GM04504 (cell line): ENCODE data around the gene KCTD8.

Experiments
- DNase-seq: peaks from one replicate; pipeline ENCODE4 v3.0.0-alpha.2; 2012; ENCODE audit warnings: low read depth

The KCTD8 gene

GRCh38 chr4:44448521-44449461, at the start of gene KCTD8:
KCTD8 (minus strand) TSS chr4:44448809.
- DNase-seq: peak; percentile 7

DNA sequence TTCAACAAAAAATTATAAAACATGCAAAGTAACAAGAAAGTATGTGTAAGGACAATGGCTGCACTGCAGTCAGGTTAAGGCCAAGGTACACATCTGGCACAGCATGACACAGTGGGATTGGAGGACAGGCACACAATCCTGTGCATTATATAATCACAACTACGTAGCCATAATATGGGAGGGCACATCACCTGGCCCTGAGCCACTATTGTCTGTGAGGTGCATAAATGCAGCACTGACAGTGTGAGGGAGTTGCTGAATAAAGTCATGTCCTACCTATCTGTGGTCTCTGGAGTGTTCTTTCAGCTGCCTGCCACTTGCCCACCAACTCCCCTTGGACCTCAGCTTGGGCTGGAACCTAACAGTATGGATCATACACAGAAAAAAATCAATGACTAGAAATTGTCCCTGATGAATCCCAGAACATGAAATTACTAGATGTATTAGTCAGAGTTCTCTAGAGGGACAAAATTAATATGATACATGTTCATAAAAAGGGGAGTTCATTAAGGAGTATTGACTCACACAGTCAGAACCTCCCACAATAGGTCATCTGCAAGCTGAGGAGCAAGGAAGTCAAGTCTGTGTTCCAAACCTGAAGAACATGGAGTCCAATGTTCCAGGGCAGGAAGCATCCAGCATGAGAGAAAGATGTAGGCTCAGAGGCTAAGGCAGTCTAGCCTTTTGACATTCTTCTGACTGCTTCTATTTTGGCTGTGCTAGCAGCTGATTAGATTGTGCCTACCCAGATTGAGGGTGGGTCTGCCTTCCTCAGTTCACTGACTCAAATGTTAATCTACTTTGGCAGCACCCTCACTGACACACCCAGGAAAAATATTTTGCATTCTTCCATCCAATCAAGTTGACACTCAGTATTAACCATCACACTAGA, 46.4 kb upstream of the KCTD8 start:
- no peak for DNase-seq

GRCh38 chr4:44493924-44494323, 45.3 kb upstream of the KCTD8 start:
- DNase-seq: no peak

DNA sequence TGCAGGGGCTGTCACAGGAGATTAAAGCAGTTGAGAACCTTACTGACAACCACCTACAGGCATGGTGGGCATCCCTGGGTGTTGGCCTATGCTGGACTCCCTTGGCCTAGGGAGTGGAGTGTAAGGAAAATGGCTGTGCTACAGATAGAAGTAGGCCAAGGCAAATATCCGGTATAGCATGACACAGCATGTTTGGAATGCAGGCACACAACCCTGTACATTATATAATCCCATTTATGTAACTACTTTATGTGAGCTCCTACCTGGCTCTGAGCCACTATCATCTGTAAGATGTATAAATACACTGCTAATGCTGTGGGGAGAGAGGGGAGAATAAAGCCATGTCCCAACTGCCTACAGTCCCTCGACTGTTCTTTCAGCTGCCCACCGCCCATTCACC, 38.7 kb upstream of the KCTD8 start:
- DNase-seq: no peak

- no peak for DNase-seq
Measured at GRCh38 chr4:44479731-44480130, 31.1 kb upstream of the KCTD8 start.

- DNase-seq: no peak
Measured at GRCh38 chr4:44462259-44462658, 13.7 kb upstream of the KCTD8 start.

DNA sequence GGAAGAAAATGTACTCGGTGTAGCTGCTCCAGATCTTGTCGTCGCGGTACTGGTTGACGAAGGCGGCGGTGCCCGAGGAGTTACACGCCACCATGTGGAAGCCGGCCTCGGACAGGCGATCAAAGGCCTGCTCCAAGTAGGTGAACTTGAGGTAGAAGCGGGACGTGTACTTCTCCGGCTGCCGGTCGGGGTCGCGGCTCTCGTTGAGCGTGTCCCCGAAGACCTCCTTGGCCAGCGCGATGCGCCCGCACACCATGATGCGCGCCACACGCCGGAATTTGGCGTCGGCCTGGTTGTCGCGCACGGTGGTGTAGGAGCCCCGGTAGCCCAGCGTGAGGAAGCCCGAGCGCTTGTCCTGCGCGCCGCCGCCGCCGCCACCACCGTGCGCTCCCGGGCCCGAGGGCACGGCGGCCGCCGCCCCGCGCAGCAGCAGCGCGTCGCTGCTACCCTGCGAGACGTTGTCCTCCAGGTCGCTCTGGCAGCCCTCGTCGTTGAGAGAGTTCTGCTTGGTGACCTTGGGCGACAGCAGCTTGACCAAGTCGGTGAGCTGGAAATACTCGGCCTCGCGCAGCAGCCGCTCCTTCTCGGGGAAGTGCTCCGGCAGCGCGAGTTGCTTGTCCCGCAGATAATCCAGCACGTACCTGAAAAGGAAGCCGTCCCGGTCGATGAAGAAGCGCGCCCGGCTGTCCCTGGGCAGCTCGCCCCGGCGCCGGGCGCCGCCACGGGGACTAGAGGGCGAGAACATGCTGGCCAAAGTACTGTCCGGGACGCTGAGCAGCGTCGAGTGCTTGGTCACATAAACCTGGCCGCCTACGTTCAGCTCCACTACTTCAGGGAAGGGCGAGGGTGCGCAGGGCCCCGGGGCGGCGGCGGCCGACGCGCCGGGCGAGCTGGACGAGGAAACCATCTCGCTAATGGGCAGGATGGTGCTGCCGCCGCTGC, 775 bp downstream of the KCTD8 start:
- DNase-seq: no peak

DNA sequence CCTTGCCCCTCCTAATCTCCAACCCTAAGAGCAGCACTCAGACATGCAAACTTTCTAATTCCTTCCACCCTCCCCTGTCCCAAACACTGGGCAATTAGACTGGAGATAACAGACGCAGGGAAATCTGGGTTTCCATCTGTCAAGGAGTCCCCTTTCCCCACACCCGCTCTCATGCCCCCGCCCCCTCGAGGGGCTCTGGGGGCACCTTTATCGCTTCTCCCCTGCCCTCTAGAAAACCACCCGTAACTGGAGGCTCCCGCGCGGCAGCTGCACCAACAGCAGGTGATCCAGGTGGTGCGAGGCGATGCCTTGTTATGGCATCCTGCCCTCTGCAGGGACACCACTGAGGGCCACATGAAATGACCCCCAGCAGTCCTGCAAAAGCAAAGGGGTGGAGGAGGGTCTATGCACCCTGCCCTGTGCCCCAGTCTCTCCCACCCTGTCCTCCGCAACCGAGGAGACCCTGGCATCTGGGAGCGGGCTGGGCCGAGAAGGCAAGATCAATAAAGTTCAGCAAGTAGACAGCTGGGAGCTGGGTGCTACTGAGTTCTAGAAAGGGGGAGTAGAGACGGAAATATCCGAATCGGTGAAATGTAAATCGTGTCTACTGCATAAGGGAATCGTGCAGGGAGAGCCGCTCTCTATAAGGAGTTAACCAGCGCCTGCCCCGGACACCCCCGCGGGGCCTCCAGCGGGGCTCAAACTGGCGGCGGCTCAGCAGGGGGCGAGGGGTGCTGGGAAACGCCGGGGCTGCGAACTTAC, 1.6 kb downstream of the KCTD8 start:
- no peak for DNase-seq

DNA sequence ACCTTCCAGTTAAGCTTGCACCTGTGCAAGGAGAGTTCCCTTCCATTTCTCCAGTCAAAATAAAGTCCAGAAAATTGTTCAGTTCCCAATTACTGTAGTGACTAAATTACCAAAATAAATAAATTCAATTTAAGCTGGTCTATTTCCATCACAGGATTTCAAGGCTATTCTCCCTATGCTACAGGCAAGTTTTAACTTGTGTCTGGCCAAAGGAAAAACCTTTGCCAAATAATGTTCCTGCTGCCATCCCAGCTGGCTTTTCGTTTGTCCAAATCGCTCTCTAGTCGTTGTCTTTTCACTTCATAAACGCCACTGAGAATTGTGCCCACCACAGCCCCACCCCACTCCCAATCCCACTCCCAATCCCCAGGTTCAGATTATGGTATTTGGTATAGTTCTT, 2.4 kb downstream of the KCTD8 start:
- DNase-seq: no peak

DNA sequence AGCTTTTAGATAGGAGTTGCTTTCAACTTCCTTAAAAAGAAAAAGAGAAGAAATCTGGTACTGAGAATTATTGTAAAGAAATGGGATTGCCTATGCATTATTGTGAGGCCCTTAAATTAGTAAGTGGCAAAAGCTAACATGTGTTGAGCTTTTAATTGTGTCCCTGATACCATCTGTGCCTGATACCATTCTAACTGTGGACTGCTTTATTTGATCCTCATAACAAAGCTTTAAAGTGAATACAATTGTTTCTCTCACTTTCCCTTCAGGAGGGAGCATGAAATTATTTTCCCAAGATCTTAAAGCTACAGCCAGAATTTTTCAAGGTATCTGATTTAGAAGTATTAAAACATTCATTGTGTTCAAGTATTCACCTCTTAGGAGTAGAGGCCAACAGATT, 9.9 kb downstream of the KCTD8 start:
- no peak for DNase-seq

DNA sequence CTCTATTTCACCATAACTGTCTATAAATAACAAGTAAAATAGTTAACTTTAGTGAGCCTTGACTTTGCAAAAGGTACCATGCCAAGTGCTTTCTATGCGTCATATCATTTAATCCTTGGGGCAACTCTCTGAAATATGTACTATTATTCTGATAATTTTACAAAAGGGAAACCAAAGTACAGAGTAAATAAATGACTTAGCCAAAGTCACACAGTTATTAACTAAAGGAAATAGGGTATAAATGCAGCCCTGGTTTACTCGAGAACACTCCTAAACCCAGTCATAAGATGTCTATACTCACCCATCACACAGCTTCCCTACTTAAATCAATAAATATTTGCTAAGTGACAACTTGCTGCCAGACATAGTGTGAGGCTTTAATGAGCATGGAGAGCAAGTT, 14.4 kb downstream of the KCTD8 start:
- no peak for DNase-seq

DNA sequence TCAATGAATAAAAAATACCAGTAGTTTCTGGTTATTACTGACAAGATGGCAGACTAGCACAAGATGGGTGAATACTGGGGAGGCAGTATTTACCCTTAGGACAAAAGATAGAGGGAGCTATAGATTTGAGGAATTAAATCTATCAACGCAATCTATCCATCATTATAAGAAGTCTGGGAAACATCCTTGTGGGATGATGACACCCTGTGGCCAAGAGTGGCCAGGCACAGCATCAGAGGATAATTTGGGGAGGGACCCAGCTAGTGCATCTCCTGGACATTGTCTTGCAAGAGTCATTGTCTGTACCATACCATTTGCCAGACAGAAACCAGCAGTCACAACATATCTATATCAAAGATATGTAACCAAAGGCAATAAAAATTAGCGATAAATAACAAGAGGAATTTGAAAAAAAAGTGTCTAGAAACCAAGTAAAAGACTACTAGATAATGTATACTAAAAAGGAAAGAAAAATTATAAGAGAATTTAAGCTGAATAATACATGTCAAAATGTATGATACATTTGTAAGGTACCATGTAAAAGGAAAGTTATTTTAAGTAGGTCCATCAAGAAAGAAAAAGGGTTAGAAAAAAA, 22.9 kb downstream of the KCTD8 start:
- DNase-seq: no peak

DNA sequence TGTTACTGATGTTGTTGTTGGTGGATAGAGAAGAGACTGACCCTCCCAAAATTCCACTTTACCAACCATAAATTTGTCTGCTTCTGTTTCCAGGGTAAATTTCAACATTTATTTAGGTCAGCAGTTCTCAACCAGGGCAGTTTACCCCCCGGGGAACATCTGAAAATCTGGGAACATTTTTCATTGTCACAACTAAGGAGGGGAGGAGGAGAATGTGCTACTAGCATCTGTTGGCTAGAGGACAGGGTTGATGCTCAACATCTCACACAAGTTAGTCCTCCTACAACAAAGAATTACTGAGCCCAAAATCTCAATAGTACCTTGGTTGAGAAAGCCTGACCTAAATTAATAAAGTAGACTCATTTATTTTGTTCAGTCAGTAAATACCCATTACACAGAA, 25.7 kb downstream of the KCTD8 start:
- no peak for DNase-seq

DNA sequence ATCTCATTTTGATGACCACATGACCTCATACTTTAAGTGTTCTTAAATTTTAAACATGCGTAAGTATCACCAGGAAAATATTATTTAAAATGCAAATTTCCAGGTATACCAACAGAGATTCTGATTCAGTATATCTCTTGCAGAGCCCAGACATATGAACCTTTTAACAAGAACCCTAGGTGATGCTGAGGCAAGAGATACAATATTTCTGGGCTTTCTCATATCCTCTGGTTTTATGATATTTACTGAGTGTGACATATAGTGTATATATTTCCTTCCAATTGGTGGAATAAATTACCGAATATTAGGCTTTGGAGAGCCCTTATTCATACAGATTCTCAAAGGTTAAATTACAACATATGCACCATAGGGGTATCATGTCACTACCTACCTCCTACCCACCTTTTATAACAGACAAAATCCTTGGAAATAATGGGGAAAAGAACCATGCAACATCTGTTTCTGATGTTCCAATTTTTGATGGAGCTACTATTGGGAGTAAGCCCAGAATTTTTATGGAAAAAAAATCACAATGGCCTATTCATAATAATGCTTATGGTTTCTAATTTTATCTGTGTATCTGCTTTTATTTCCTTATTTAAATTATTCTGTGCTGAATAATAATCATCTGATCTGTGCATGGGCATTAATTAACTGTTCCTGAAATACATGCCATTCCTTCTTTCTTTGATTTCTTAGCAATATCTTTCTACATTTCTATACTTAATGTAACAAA, 27.1 kb downstream of the KCTD8 start:
- no peak for DNase-seq

- DNase-seq: no peak
Measured at GRCh38 chr4:44415251-44415650, 33.4 kb downstream of the KCTD8 start.

DNA sequence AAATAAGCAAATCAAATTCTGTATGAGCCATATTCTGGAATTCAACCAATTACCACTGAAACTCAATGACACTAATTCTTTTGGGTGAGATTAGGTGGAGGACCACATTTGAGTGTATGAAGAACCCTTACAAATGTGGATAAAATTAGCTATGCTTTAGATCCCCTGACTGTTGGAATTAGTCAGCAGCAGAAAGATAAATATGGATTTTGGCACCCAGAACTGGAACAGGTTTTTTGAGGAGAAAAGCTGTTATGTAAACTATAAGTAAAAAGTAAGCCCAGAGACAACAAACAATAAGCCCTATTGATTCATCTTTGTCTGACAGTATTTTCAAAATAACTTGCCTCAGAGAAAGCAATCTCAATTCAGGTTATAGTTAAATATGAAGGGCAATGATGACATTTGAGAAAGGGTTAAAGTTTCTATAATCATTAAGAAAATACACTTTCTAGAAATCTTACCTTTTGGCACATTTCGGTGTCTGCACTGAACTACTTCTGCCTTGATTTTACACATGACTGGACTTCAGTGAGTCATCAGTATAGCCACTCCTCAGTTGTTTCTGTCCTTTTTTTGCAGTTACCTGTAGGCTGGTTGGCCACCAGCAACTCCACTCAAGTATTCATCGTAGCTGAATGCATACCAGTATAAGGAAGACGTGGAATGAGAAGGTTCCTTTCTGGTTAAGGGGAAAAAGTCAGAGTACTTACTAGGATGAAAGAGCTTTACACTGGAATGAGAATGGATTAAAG, 80.0 kb downstream of the KCTD8 start:
- DNase-seq: no peak

- DNase-seq: no peak
Measured at GRCh38 chr4:44354172-44354571, 94.4 kb downstream of the KCTD8 start.

DNA sequence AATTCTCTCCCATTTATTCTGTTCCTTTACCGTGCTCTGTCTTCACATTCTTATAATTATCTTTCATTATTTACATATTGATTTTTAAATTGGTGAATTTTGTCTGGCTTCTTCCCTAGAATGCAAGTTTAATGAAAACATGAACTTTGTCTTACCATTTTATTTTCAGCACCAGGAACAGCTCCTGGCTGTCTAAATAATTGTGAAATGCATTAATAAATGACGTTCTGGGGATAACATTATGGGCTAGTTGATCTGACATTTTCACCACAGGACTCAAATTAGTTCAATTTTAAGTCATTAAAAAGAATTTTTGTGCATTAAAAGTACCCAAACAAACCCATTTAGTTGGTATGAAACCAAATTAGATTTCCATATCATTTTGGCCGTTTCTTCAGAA, 97.5 kb downstream of the KCTD8 start:
- no peak for DNase-seq

GRCh38 chr4:44342800-44343199, 105.8 kb downstream of the KCTD8 start:
- no peak for DNase-seq
